ENCODE data around the gene KBTBD7. TPM values are rescaled to one million over a fixed set of nuclear protein-coding genes. Genes with fewer than 3 reads are reported as not detected.
A peak's percentile ranks its signal among the peaks of the same experiment; 100 is the strongest.

KBTBD7 gene
- total RNA-seq, 1 experiment from 2014 or later, result 10.2 TPM

GRCh38 chr13:41229356-41229755 lies 35.0 kb upstream of the KBTBD7 start:
- Histone ChIP-seq H3K27ac (ENCODE audit: low read depth, low read length, poor library complexity, severe bottlenecking) (no peak overlapping the region), H3K36me3 (ENCODE audit: insufficient read depth, low read length, poor library complexity, severe bottlenecking) (no peaks in the 10 kb centered on the region), H3K4me3 (ENCODE audit: low read depth, low read length, poor library complexity, severe bottlenecking) (no peak overlapping the region), H3K27me3 (replicated peaks; ENCODE audit: insufficient read depth, low read depth, low read length, poor library complexity) (no peaks in the 10 kb centered on the region), H3K4me1 (ENCODE audit: insufficient read depth, low read length, poor library complexity, severe bottlenecking) (no peaks in the 10 kb centered on the region), H3K9me3 (ENCODE audit: low read depth, low read length, poor library complexity, severe bottlenecking) (no peaks in the 10 kb centered on the region)
- no peak for TF ChIP-seq EZH2 (IDR thresholded peaks at IDR 0.05; ENCODE audit: borderline replicate concordance, low read depth, low read length, poor library complexity, severe bottlenecking)
- TF ChIP-seq CTCF (conservative IDR thresholded peaks at IDR 0.05; ENCODE audit: low read depth, low read length), result no peak
- DNase-seq (ENCODE audit: low spot score), result no peak
- ChIA-PET CTCF (no interaction called here), POLR2A (ENCODE audit: low non-redundant PET) (no interaction called here)
- intact Hi-C loops (cut with micrococcal nuclease; ENCODE audit: unreplicated experiment), result no loop called here
- BruUV-seq (replicated peaks), result no TSS peak

GRCh38 chr13:41224113-41225110 lies 30.0 kb upstream of the KBTBD7 start:
- BruUV-seq (replicated peaks), result no TSS peak
- Histone ChIP-seq H3K27me3 (replicated peaks; ENCODE audit: insufficient read depth, low read depth, low read length, poor library complexity) (no peaks in the 10 kb centered on the region), H3K27ac (ENCODE audit: low read depth, low read length, poor library complexity, severe bottlenecking) (no peak overlapping the region), H3K4me3 (ENCODE audit: low read depth, low read length, poor library complexity, severe bottlenecking) (no peak overlapping the region), H3K9me3 (ENCODE audit: low read depth, low read length, poor library complexity, severe bottlenecking) (no peaks in the 10 kb centered on the region), H3K4me1 (ENCODE audit: insufficient read depth, low read length, poor library complexity, severe bottlenecking) (no peaks in the 10 kb centered on the region), H3K36me3 (ENCODE audit: insufficient read depth, low read length, poor library complexity, severe bottlenecking) (no peaks in the 10 kb centered on the region)
- TF ChIP-seq EZH2 (IDR thresholded peaks at IDR 0.05; ENCODE audit: borderline replicate concordance, low read depth, low read length, poor library complexity, severe bottlenecking) (no peak), CTCF (conservative IDR thresholded peaks at IDR 0.05; ENCODE audit: low read depth, low read length) (no peak)
- DNase-seq (ENCODE audit: low spot score), result no peak
- POLR2A ChIA-PET (ENCODE audit: low non-redundant PET), result no interaction called here
- CTCF ChIA-PET, result no interaction called here
- intact Hi-C loops (cut with micrococcal nuclease; ENCODE audit: unreplicated experiment), result loop anchor here (2.0 to 5.0 kb wide), 2 partner anchors 150 to 162 kb away; partner anchors contain the start of gene WBP4

GRCh38 chr13:41222259-41222852 lies 28.0 kb upstream of the KBTBD7 start:
- intact Hi-C loops (cut with micrococcal nuclease; ENCODE audit: unreplicated experiment), result loop anchor here (5.0 kb wide), 1 partner anchor 160 kb away; the partner anchor contains the start of gene WBP4
- no TSS peak for BruUV-seq (replicated peaks)
- Histone ChIP-seq H3K9me3 (ENCODE audit: low read depth, low read length, poor library complexity, severe bottlenecking) (no peaks in the 10 kb centered on the region), H3K27me3 (replicated peaks; ENCODE audit: insufficient read depth, low read depth, low read length, poor library complexity) (no peaks in the 10 kb centered on the region), H3K27ac (ENCODE audit: low read depth, low read length, poor library complexity, severe bottlenecking) (no peak overlapping the region), H3K4me1 (ENCODE audit: insufficient read depth, low read length, poor library complexity, severe bottlenecking) (no peaks in the 10 kb centered on the region), H3K36me3 (ENCODE audit: insufficient read depth, low read length, poor library complexity, severe bottlenecking) (no peaks in the 10 kb centered on the region), H3K4me3 (ENCODE audit: low read depth, low read length, poor library complexity, severe bottlenecking) (no peak overlapping the region)
- DNase-seq (ENCODE audit: low spot score), result peak; percentile 66
- CTCF ChIA-PET, result interaction anchor here (0.6 kb wide), 1 partner anchor 62 kb away, joined by 5 read pairs; no protein-coding TSS in a partner anchor
- TF ChIP-seq CTCF (conservative IDR thresholded peaks at IDR 0.05; ENCODE audit: low read depth, low read length) (peak; percentile 84), EZH2 (IDR thresholded peaks at IDR 0.05; ENCODE audit: borderline replicate concordance, low read depth, low read length, poor library complexity, severe bottlenecking) (no peak)
- POLR2A ChIA-PET (ENCODE audit: low non-redundant PET), result no interaction called here

Measured in A673 (cell line).